ENCODE measurements around the gene CLSTN2. TPM values are rescaled to one million over a fixed set of nuclear protein-coding genes. Genes with fewer than 3 reads are reported as not detected.

The CLSTN2 gene
- total RNA-seq, 2 donors from 2014 or later, result 3.5 to 60.3 TPM

GRCh38 chr3:140196970-140197369, 262.0 kb downstream of the CLSTN2 start:
- Histone ChIP-seq H3K4me3 (no peak overlapping the region), H3K36me3 (no peaks in the 10 kb centered on the region), H3K9me3 (no peaks in the 10 kb centered on the region), H3K4me1 (replicated peaks) (no peaks in the 10 kb centered on the region), H3K27me3 (replicated peaks; ENCODE audit: insufficient read depth) (no peaks in the 10 kb centered on the region), H3K27ac (no peak overlapping the region)
- TF ChIP-seq POLR2A (IDR thresholded peaks at IDR 0.05) (no peak), CTCF (IDR thresholded peaks at IDR 0.05) (no peak), POLR2AphosphoS5 (IDR thresholded peaks at IDR 0.05) (no peak)
- DNase-seq (ENCODE audit: low spot score), result no peak
- intact Hi-C loops (cut with DNase I), result no loop called here

- Histone ChIP-seq H3K27ac (no peak overlapping the region), H3K4me3 (no peak overlapping the region), H3K4me1 (replicated peaks) (no peaks in the 10 kb centered on the region), H3K27me3 (replicated peaks; ENCODE audit: insufficient read depth) (no peaks in the 10 kb centered on the region), H3K9me3 (no peaks in the 10 kb centered on the region), H3K36me3 (no peaks in the 10 kb centered on the region)
- intact Hi-C loops (cut with DNase I), result no loop called here
- WGBS, result 88% methylated on average over 2 of the region's 2 CpGs
- TF ChIP-seq POLR2AphosphoS5 (IDR thresholded peaks at IDR 0.05), result no peak
- TF ChIP-seq CTCF (IDR thresholded peaks at IDR 0.05), result no peak
- no peak for TF ChIP-seq POLR2A (IDR thresholded peaks at IDR 0.05)
- DNase-seq (ENCODE audit: low spot score), result no peak
Observed at GRCh38 chr3:140198242-140198641, 263.3 kb downstream of the CLSTN2 start.

- DNase-seq (ENCODE audit: low spot score), result no peak
- H3K4me1 ChIP-seq (replicated peaks), result no peaks in the 10 kb centered on the region
- no peak overlapping the region for H3K4me3 ChIP-seq
- TF ChIP-seq CTCF (IDR thresholded peaks at IDR 0.05) (no peak), POLR2A (IDR thresholded peaks at IDR 0.05) (no peak), POLR2AphosphoS5 (IDR thresholded peaks at IDR 0.05) (no peak)
- no peaks in the 10 kb centered on the region for H3K27me3 ChIP-seq (replicated peaks; ENCODE audit: insufficient read depth)
- 92% methylated on average over 2 of the region's 2 CpGs for WGBS
- no peak overlapping the region for H3K27ac ChIP-seq
- intact Hi-C loops (cut with DNase I), result no loop called here
- no peaks in the 10 kb centered on the region for H3K36me3 ChIP-seq
- H3K9me3 ChIP-seq, result no peaks in the 10 kb centered on the region
Observed at GRCh38 chr3:140199008-140199407, 264.0 kb downstream of the CLSTN2 start.

- intact Hi-C loops (cut with DNase I), result no loop called here
- TF ChIP-seq POLR2A (IDR thresholded peaks at IDR 0.05) (no peak), CTCF (IDR thresholded peaks at IDR 0.05) (no peak), POLR2AphosphoS5 (IDR thresholded peaks at IDR 0.05) (no peak)
- Histone ChIP-seq H3K36me3 (no peaks in the 10 kb centered on the region), H3K4me1 (replicated peaks) (no peaks in the 10 kb centered on the region), H3K9me3 (no peaks in the 10 kb centered on the region), H3K27me3 (replicated peaks; ENCODE audit: insufficient read depth) (peaks cover 3% of the 10 kb centered on the region), H3K27ac (no peak overlapping the region), H3K4me3 (no peak overlapping the region)
- DNase-seq (ENCODE audit: low spot score), result no peak
- 77% methylated on average over 2 of the region's 2 CpGs for WGBS
Observed at GRCh38 chr3:140199743-140200142, 264.8 kb downstream of the CLSTN2 start.

GRCh38 chr3:140203510-140203909, 268.5 kb downstream of the CLSTN2 start:
- 29% methylated on average over 4 of the region's 4 CpGs for WGBS
- no peak for TF ChIP-seq POLR2AphosphoS5 (IDR thresholded peaks at IDR 0.05)
- no peak for TF ChIP-seq CTCF (IDR thresholded peaks at IDR 0.05)
- no peak for TF ChIP-seq POLR2A (IDR thresholded peaks at IDR 0.05)

More at GRCh38 chr3:140203510-140203909, 268.5 kb downstream of the CLSTN2 start:
- Histone ChIP-seq H3K27me3 (replicated peaks; ENCODE audit: insufficient read depth) (peaks cover 4% of the 10 kb centered on the region), H3K4me3 (no peak overlapping the region), H3K27ac (no peak overlapping the region), H3K36me3 (no peaks in the 10 kb centered on the region), H3K9me3 (no peaks in the 10 kb centered on the region), H3K4me1 (replicated peaks) (no peaks in the 10 kb centered on the region)
- intact Hi-C loops (cut with DNase I), result no loop called here
- no peak for DNase-seq (ENCODE audit: low spot score)

Data from prostate gland (tissue), 2 donors.